SK-N-SH (cell line): ENCODE data around the gene SPIB. TPM values are rescaled to one million over a fixed set of nuclear protein-coding genes. Genes with fewer than 3 reads are reported as not detected.

Experiments
- CTCF ChIA-PET: fragments of 300-600, 350-600 bp; formaldehyde crosslinking; extraction: SDS; loops from one replicate; lab custom pipeline; 2021; lab: Yijun Ruan, JAX
- POLR2A ChIA-PET: fragments of 350-600 bp; sonication (Branson Sonifier 250); formaldehyde crosslinking; extraction: SDS; loops from one replicate; lab custom pipeline; 2020; ENCODE audit warnings: antibody characterized with exemption, inconsistent platforms; lab: Yijun Ruan, JAX
- DNase-seq: peaks from one replicate; pipeline ENCODE4 v3.0.0; 2012
- H2AFZ ChIP-seq: fragments of 200-600 bp; sonication (generic); 2 replicates; pipeline ENCODE4 v1.8.1; 2016; ENCODE audit warnings: antibody characterized with exemption, mild to moderate bottlenecking, low read depth
- H3F3A ChIP-seq: fragments of 200-600 bp; sonication (generic); replicated peaks from 2 replicates; pipeline ENCODE3; 2016; ENCODE audit warnings: antibody characterized with exemption, mild to moderate bottlenecking; ENCODE audit not compliant: insufficient read depth
- H3K27ac ChIP-seq, 2 experiments: fragments of 200-500 bp in 1 of 2; fragments of 200-600 bp in 1 of 2; sonication (Bioruptor generic) in 1 of 2; sonication (generic), shearing (Covaris generic) in 1 of 2; 2 replicates each; pipeline versions ENCODE4 v1.5.1 to v1.6.1; 2014 to 2016; ENCODE audit warnings: low read depth in 2 of 2, inconsistent platforms in 1 of 2, low read length in 1 of 2, mild to moderate bottlenecking in 1 of 2, mixed read lengths in 1 of 2
- H3K27me3 ChIP-seq: fragments of 200-600 bp; sonication (generic), shearing (Covaris generic); 2 replicates; pipeline ENCODE4 v1.6.1; 2016; ENCODE audit warnings: mixed run types; ENCODE audit not compliant: insufficient read depth
- H3K36me3 ChIP-seq, 2 experiments: fragments of 200-500 bp in 1 of 2; fragments of 200-600 bp in 1 of 2; sonication (Bioruptor generic) in 1 of 2; sonication (generic) in 1 of 2; replicated peaks in 1 of 2; 2 replicates each; pipeline versions ENCODE3 to v1.5.1; 2014 to 2016; ENCODE audit warnings: low read length in 1 of 2, mild to moderate bottlenecking in 1 of 2; ENCODE audit not compliant: insufficient read depth in 2 of 2, control insufficient read depth in 1 of 2
- H3K4me1 ChIP-seq, 2 experiments: fragments of 200-500 bp in 1 of 2; fragments of 200-600 bp in 1 of 2; sonication (Bioruptor generic) in 1 of 2; sonication (generic), shearing (Covaris generic) in 1 of 2; 2 replicates each; pipeline versions ENCODE4 v1.5.1 to v1.6.1; 2014 to 2016; ENCODE audit warnings: low read depth in 1 of 2, low read length in 1 of 2, mixed run types in 1 of 2; ENCODE audit not compliant: insufficient read depth in 2 of 2, control insufficient read depth in 1 of 2
- H3K4me2 ChIP-seq: fragments of 200-600 bp; sonication (generic), shearing (Covaris generic); 2 replicates; pipeline ENCODE4 v1.6.1; 2017; ENCODE audit warnings: mixed run types
- H3K4me3 ChIP-seq, 2 experiments: fragments of 200-500 bp in 1 of 2; fragments of 200-600 bp in 1 of 2; sonication (Bioruptor generic) in 1 of 2; sonication (generic), shearing (Covaris generic) in 1 of 2; 2 replicates each; pipeline versions ENCODE4 v1.5.1 to v1.8.1; 2014 to 2016; ENCODE audit warnings: low read depth in 2 of 2, inconsistent platforms in 1 of 2, low read length in 1 of 2, mild to moderate bottlenecking in 1 of 2, mixed read lengths in 1 of 2, moderate library complexity in 1 of 2
- H3K79me2 ChIP-seq: fragments of 200-600 bp; sonication (generic); 2 replicates; pipeline ENCODE4 v1.8.1; 2017; ENCODE audit warnings: mild to moderate bottlenecking; ENCODE audit not compliant: insufficient read depth
- H3K9ac ChIP-seq: fragments of 200-600 bp; sonication (generic); 2 replicates; pipeline ENCODE4 v1.6.1; 2017; ENCODE audit warnings: mixed run types
- H3K9me2 ChIP-seq: fragments of 200-600 bp; sonication (generic); 2 replicates; pipeline ENCODE4 v1.6.1; 2017; ENCODE audit warnings: mixed run types
- H3K9me3 ChIP-seq: fragments of 200-600 bp; sonication (generic); 2 replicates; pipeline ENCODE4 v1.6.1; 2017; ENCODE audit warnings: mixed run types, mild to moderate bottlenecking, moderate library complexity
- H4K20me1 ChIP-seq: fragments of 200-600 bp; sonication (generic); 2 replicates; pipeline ENCODE4 v1.6.1; 2017; ENCODE audit warnings: mild to moderate bottlenecking, mixed run types; ENCODE audit not compliant: insufficient read depth
- CTCF ChIP-seq: fragments of 200-600 bp; sonication (generic); IDR thresholded peaks from 2 replicates; pipeline ENCODE4 v1.6.1; 2017; ENCODE audit warnings: antibody characterized with exemption, mild to moderate bottlenecking, moderate library complexity
- FOSL2 ChIP-seq: IDR thresholded peaks from 2 replicates; pipeline ENCODE4 v1.4.0; 2012; ENCODE audit warnings: low read depth, mild to moderate bottlenecking, moderate library complexity, borderline replicate concordance
- FOXJ3 ChIP-seq: sonication (generic); formaldehyde crosslinking; IDR thresholded peaks from 2 replicates; pipeline ENCODE4 v1.5.1; 2020; ENCODE audit warnings: mild to moderate bottlenecking, missing genetic modification reagents
- GABPA ChIP-seq: IDR thresholded peaks from 2 replicates; pipeline ENCODE4 v1.4.0; 2012; ENCODE audit warnings: low read depth, mild to moderate bottlenecking
- MAX ChIP-seq: IDR thresholded peaks from 2 replicates; pipeline ENCODE4 v1.4.0; 2012; ENCODE audit warnings: low read depth
- MEF2A ChIP-seq: IDR thresholded peaks from 2 replicates; pipeline ENCODE4 v1.4.0; 2012; ENCODE audit warnings: low read depth, borderline replicate concordance
- NRF1 ChIP-seq: IDR thresholded peaks from 2 replicates; pipeline ENCODE4 v1.6.1; 2012; ENCODE audit warnings: low read depth, mild to moderate bottlenecking, low read length
- REST ChIP-seq: IDR thresholded peaks from 2 replicates; pipeline ENCODE4 v1.6.1; 2012; ENCODE audit warnings: mild to moderate bottlenecking, low read depth, low read length, moderate library complexity
- RFX5 ChIP-seq: IDR thresholded peaks from 2 replicates; pipeline ENCODE4 v1.6.1; 2012; ENCODE audit warnings: mild to moderate bottlenecking, improper control_type of control experiment, low read length
- RXRA ChIP-seq: IDR thresholded peaks from 2 replicates; pipeline ENCODE4 v1.4.0; 2012; ENCODE audit warnings: low read depth, mild to moderate bottlenecking, borderline replicate concordance
- SIN3A ChIP-seq: IDR thresholded peaks from 2 replicates; pipeline ENCODE4 v1.6.1; 2012; ENCODE audit warnings: low read depth, mild to moderate bottlenecking, low read length, moderate library complexity, borderline replicate concordance
- SMC3 ChIP-seq: IDR thresholded peaks from 2 replicates; pipeline ENCODE4 v1.6.1; 2012; ENCODE audit warnings: low read depth, low read length, improper control_type of control experiment
- TAF1 ChIP-seq: IDR thresholded peaks from 2 replicates; pipeline ENCODE4 v1.6.1; 2012; ENCODE audit warnings: low read depth, mild to moderate bottlenecking, low read length, moderate library complexity, borderline replicate concordance
- USF1 ChIP-seq: IDR thresholded peaks from 2 replicates; pipeline ENCODE4 v1.4.0; 2012; ENCODE audit warnings: low read depth, borderline replicate concordance
- ZBTB33 ChIP-seq: IDR thresholded peaks from 2 replicates; pipeline ENCODE4 v1.4.0; 2012; ENCODE audit warnings: low read depth, borderline replicate concordance
- WGBS: methylation state at CpG from one replicate; pipeline ENCODE4 v1.1.6; 2017; ENCODE audit warnings: low lambda C conversion rate; 5-methylcytosine and 5-hydroxymethylcytosine counted together
- polyA plus RNA-seq, 3 experiments: library from polyadenylated mRNA; depleted of rRNA; stranded (reverse); fragments of >200 nt; gene quantifications; 2 replicates each; pipeline ENCODE4 v1.2.3, GENCODE V29; 2012

SPIB gene
- polyA plus RNA-seq, 1 of the 3 experiments (the other 2 are of a cell fraction) = not detected

- CTCF ChIA-PET = interaction anchor here (1.1 kb wide), 1 partner anchor 81 kb away, joined by 3 read pairs; no protein-coding TSS in a partner anchor
- Histone ChIP-seq H3K27me3 (no peaks in the 10 kb centered on the region), H3K4me3 (no peak overlapping the region), H3K9me3 (no peaks in the 10 kb centered on the region), H3K79me2 (peaks cover 6% of the 10 kb centered on the region), H3K9ac (no peak overlapping the region), H3F3A (peaks cover 28% of the 10 kb centered on the region), H3K36me3 (peaks cover 17 to 60% of the 10 kb centered on the region in 2 experiments), H4K20me1 (peaks cover 17% of the 10 kb centered on the region), H3K27ac (no peak overlapping the region), H3K4me1 (peaks cover 0 to 6% of the 10 kb centered on the region in 2 experiments; a peak in 2 of 4 replicates), H2AFZ (no peak overlapping the region), H3K9me2 (no peaks in the 10 kb centered on the region), H3K4me2 (no peak overlapping the region)
- POLR2A ChIA-PET = no interaction called here
- DNase-seq = no peak
- 100% methylated on average over 6 of the region's 11 CpGs for WGBS
- no peak for TF ChIP-seq RXRA
- no peak for TF ChIP-seq FOXJ3 (CRISPR knock-in tag)
- no peak for TF ChIP-seq SMC3
- no peak for TF ChIP-seq GABPA
- TF ChIP-seq USF1 = no peak
- no peak for TF ChIP-seq ZBTB33
- no peak for TF ChIP-seq SIN3A
- no peak for TF ChIP-seq TAF1
- no peak for TF ChIP-seq REST
- no peak for TF ChIP-seq RFX5
Measured at GRCh38 chr19:50379602-50380001, 39.1 kb upstream of the SPIB start.

GRCh38 chr19:50380137-50380536, 38.6 kb upstream of the SPIB start:
- no peak overlapping the region for H2AFZ ChIP-seq
- WGBS = 90% methylated on average over 8 of the region's 11 CpGs
- CTCF ChIA-PET = no interaction called here
- H3K4me3 ChIP-seq = no peak overlapping the region
- H3K27me3 ChIP-seq = no peaks in the 10 kb centered on the region
- peaks cover 17 to 60% of the 10 kb centered on the region in 2 experiments for H3K36me3 ChIP-seq
- no peak overlapping the region for H3K27ac ChIP-seq
- peaks cover 11% of the 10 kb centered on the region for H3K79me2 ChIP-seq
- no peaks in the 10 kb centered on the region for H3K9me2 ChIP-seq
- H4K20me1 ChIP-seq = peaks cover 17% of the 10 kb centered on the region
- TF ChIP-seq SMC3 (no peak), FOSL2 (no peak), MAX (no peak), MEF2A (no peak), NRF1 (no peak), CTCF (no peak)
- TF ChIP-seq, all 33 proteins: peak for 0
- peaks cover 0 to 10% of the 10 kb centered on the region in 2 experiments; a peak in 2 of 4 replicates for H3K4me1 ChIP-seq
- no peak for DNase-seq
- no peak overlapping the region for H3K9ac ChIP-seq
- H3K9me3 ChIP-seq = no peaks in the 10 kb centered on the region
- POLR2A ChIA-PET = no interaction called here
- no peak overlapping the region for H3K4me2 ChIP-seq
- H3F3A ChIP-seq = peaks cover 27% of the 10 kb centered on the region
